ENCODE results near the gene PLEKHG5.
"Not testable (repeated sequence)": the region's sequence is repeated elsewhere in the genome, so short reads cannot be mapped to it uniquely, and the experiment has no call there.

- TF ChIP-seq CTCF (IDR thresholded peaks at IDR 0.05); POLR2A (IDR thresholded peaks at IDR 0.05); POLR2AphosphoS5 (IDR thresholded peaks at IDR 0.05); EP300 (IDR thresholded peaks at IDR 0.05; ENCODE audit: low read depth): not testable (repeated sequence)
These were observed 55.2 kb downstream of the PLEKHG5 start for GRCh38 chr1:6436277-6436676.

Measured in transverse colon (tissue), 4 donors.